Embryonic facial prominence (tissue), 1 donor: Measurements from ENCODE around the gene SYTL2.
"Not testable (repeated sequence)": the region's sequence is repeated elsewhere in the genome, so short reads cannot be mapped to it uniquely, and the experiment has no call there.

Source experiments
- DNase-seq: peaks from one replicate; pipeline ENCODE4 v3.0.0-alpha.2; 2016; ENCODE audit errors: extremely low spot score

Gene SYTL2

GRCh38 chr11:85810871-85811611, at the start of gene SYTL2:
TSS of gene SYTL2 (minus strand) at chr11:85811141. CDS start at chr11:85757725, 53,416 bp downstream.
- no peak for DNase-seq

GRCh38 chr11:85859541-85859940, 48.6 kb upstream of the SYTL2 start:
- DNase-seq, result not testable (repeated sequence)

GRCh38 chr11:85857098-85857497, 46.2 kb upstream of the SYTL2 start:
- no peak for DNase-seq

- DNase-seq, result peak; percentile 9
Measured at GRCh38 chr11:85855341-85855656, 44.4 kb upstream of the SYTL2 start, which contains the start of gene CCDC83. TSS of gene CCDC83 (plus strand) at chr11:85855383. CDS start at chr11:85865124, 9,741 bp downstream.

- DNase-seq, result peak; percentile 83
Measured at GRCh38 chr11:85854557-85855340, 43.8 kb upstream of the SYTL2 start.

GRCh38 chr11:85854212-85854556, 43.2 kb upstream of the SYTL2 start:
- DNase-seq, result peak; percentile 7

GRCh38 chr11:85853541-85853940, 42.6 kb upstream of the SYTL2 start:
- not testable (repeated sequence) for DNase-seq

- DNase-seq, result not testable (repeated sequence)
Measured at GRCh38 chr11:85852754-85853153, 41.8 kb upstream of the SYTL2 start.

GRCh38 chr11:85848556-85848955, 37.6 kb upstream of the SYTL2 start:
- no peak for DNase-seq

- DNase-seq, result no peak
Measured at GRCh38 chr11:85848006-85848405, 37.1 kb upstream of the SYTL2 start.

- no peak for DNase-seq
Measured at GRCh38 chr11:85847436-85847835, 36.5 kb upstream of the SYTL2 start.

- no peak for DNase-seq
Measured at GRCh38 chr11:85845124-85845631, 34.2 kb upstream of the SYTL2 start.

GRCh38 chr11:85844439-85845123, 33.6 kb upstream of the SYTL2 start:
- DNase-seq, result no peak

- no peak for DNase-seq
Measured at GRCh38 chr11:85843929-85844328, 33.0 kb upstream of the SYTL2 start.

GRCh38 chr11:85840932-85841331, 30.0 kb upstream of the SYTL2 start:
- DNase-seq, result not testable (repeated sequence)

- DNase-seq, result no peak
Measured at GRCh38 chr11:85835729-85836128, 24.8 kb upstream of the SYTL2 start.

- no peak for DNase-seq
Measured at GRCh38 chr11:85835263-85835662, 24.3 kb upstream of the SYTL2 start.

GRCh38 chr11:85831050-85831449, 20.1 kb upstream of the SYTL2 start:
- DNase-seq, result no peak

GRCh38 chr11:85829172-85829571, 18.2 kb upstream of the SYTL2 start:
- DNase-seq, result no peak

- DNase-seq, result no peak
Measured at GRCh38 chr11:85828640-85828978, 17.7 kb upstream of the SYTL2 start.

GRCh38 chr11:85827748-85828639, 17.1 kb upstream of the SYTL2 start:
- no peak for DNase-seq
